Thyroid gland (tissue), 4 donors: ENCODE results near the gene NPFFR1. TPM values are rescaled to one million over a fixed set of nuclear protein-coding genes. Genes with fewer than 3 reads are reported as not detected.

ENCODE experiments used
- DNase-seq, 2 donors: peaks; one replicate each; pipeline ENCODE4 v3.0.0-alpha.2; 2019
- H3K27ac ChIP-seq, 3 donors: fragments of 200-600 bp; sonication (generic); 1 replicate in 2 of 3; 2 replicates in 1 of 3; pipeline ENCODE4 v1.5.1; 2016 to 2019; ENCODE audit warnings: mild to moderate bottlenecking in 1 of 3, moderate library complexity in 1 of 3
- H3K27me3 ChIP-seq: fragments of 200-600 bp; sonication (generic); one replicate; pipeline ENCODE4 v1.5.1; 2019
- H3K36me3 ChIP-seq, 2 donors: fragments of 200-600 bp; sonication (generic); one replicate each; pipeline ENCODE4 v1.5.1; 2016 to 2019
- H3K4me1 ChIP-seq, 2 donors: fragments of 200-600 bp; sonication (generic); one replicate each; pipeline ENCODE4 v1.5.1; 2017 to 2019
- H3K4me3 ChIP-seq, 3 donors: fragments of 200-600 bp; sonication (generic); replicated peaks in 1 of 3; 1 replicate in 2 of 3; 2 replicates in 1 of 3; pipeline ENCODE4 v1.5.1; 2016; ENCODE audit warnings: mild to moderate bottlenecking in 1 of 3
- H3K9me3 ChIP-seq: fragments of 200-600 bp; sonication (generic); one replicate; pipeline ENCODE4 v1.5.1; 2017
- POLR2A ChIP-seq, 2 donors: fragments of 450-650 bp; IDR thresholded peaks; one replicate each; pipeline ENCODE4 v1.6.1; 2017; ENCODE audit warnings: antibody characterized with exemption in 2 of 2, mild to moderate bottlenecking in 2 of 2, moderate library complexity in 1 of 2
- WGBS, 2 donors: methylation state at CpG; one replicate each; pipeline ENCODE4 v1.1.5; 2017; 5-methylcytosine and 5-hydroxymethylcytosine counted together
- intact Hi-C: fragments of 100-400 bp; cut with DNase I; formaldehyde crosslinking; loops from one replicate; pipeline ENCODE4 v1.15.1; 2023
- total RNA-seq, 4 donors: library from RNA; depleted of rRNA; stranded (reverse); fragments of >200 nt; gene quantifications; one replicate each; pipeline ENCODE4 v1.2.3, GENCODE V29; 2016
- TF ChIP-seq, protein P1 (sequence below), 6 experiments: fragments of 200-600 bp in 3 of 6; fragments of 450-650 bp in 3 of 6; sonication (generic) in 3 of 6; IDR thresholded peaks; one replicate each; pipeline ENCODE4 v1.5.1; 2016 to 2019; ENCODE audit warnings: antibody characterized with exemption in 6 of 6, mild to moderate bottlenecking in 2 of 6, inconsistent platforms in 1 of 6, moderate library complexity in 1 of 6

The NPFFR1 gene
- total RNA-seq, 4 donors from 2014 or later, result under 0.01 to 0.13 (median 0.05) TPM; not detected in 1

DNA sequence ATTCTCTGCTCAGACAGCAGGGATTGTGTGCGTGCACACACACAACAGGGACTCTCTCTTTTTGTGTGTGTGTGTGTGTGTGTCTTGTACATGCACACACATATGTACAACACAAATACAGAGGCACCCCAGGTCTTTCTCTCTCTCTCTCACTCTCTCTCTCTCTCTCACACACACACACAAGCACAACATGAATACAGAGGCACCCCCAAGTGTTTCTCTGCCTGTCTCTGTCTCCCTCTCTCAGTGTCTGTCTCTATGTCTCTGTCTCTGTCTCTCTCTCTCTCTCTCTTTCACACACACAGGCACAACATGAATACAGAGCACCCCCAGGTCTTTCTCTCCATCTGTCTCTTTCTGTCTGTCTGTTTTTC lies 746 bp downstream of the NPFFR1 start:
- Histone ChIP-seq H3K9me3 (no peaks in the 10 kb centered on the region), H3K27ac (no peak overlapping the region), H3K36me3 (no peaks in the 10 kb centered on the region), H3K4me1 (peaks cover 0 to 7% of the 10 kb centered on the region in 2 donors), H3K27me3 (peaks cover 30% of the 10 kb centered on the region), H3K4me3 (no peak overlapping the region)
- TF ChIP-seq POLR2A (IDR thresholded peaks at IDR 0.05), result no peak
- TF ChIP-seq, protein P1, sequence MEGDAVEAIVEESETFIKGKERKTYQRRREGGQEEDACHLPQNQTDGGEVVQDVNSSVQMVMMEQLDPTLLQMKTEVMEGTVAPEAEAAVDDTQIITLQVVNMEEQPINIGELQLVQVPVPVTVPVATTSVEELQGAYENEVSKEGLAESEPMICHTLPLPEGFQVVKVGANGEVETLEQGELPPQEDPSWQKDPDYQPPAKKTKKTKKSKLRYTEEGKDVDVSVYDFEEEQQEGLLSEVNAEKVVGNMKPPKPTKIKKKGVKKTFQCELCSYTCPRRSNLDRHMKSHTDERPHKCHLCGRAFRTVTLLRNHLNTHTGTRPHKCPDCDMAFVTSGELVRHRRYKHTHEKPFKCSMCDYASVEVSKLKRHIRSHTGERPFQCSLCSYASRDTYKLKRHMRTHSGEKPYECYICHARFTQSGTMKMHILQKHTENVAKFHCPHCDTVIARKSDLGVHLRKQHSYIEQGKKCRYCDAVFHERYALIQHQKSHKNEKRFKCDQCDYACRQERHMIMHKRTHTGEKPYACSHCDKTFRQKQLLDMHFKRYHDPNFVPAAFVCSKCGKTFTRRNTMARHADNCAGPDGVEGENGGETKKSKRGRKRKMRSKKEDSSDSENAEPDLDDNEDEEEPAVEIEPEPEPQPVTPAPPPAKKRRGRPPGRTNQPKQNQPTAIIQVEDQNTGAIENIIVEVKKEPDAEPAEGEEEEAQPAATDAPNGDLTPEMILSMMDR (IDR thresholded peaks at IDR 0.05), result no peak
- intact Hi-C loops, result no loop called here
- DNase-seq, result no peak
- 57 to 70% methylated on average over 1 of the region's 1 CpG for WGBS, 2 donors

DNA sequence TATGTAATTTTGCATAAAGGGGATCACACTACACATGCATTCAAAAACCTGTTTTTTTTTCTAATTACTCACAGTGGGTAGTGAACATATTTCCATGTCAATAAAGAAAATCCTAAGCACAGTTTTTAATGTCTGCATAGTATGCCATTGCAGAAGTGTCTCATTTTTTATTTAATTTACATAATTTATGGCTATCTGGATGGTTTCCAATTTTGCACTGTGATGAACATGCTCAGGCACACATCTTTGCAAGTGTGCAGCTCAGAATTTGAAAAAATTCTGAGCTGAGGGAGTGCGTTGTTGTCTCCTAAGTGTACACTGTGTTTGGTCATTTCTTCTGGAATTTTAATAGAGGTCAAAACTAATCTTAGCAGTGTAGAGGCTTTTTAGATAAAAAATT lies 2.2 kb downstream of the NPFFR1 start:
- Histone ChIP-seq H3K9me3 (no peaks in the 10 kb centered on the region), H3K27me3 (peaks cover 30% of the 10 kb centered on the region), H3K27ac (no peak overlapping the region), H3K36me3 (no peaks in the 10 kb centered on the region), H3K4me1 (peaks cover 0 to 7% of the 10 kb centered on the region in 2 donors), H3K4me3 (no peak overlapping the region)
- intact Hi-C loops, result no loop called here
- DNase-seq, result no peak
- TF ChIP-seq, protein P1 (IDR thresholded peaks at IDR 0.05), result no peak
- no peak for TF ChIP-seq POLR2A (IDR thresholded peaks at IDR 0.05)
- WGBS, 2 donors, result 81 to 90% methylated on average over 1 of the region's 1 CpG

DNA sequence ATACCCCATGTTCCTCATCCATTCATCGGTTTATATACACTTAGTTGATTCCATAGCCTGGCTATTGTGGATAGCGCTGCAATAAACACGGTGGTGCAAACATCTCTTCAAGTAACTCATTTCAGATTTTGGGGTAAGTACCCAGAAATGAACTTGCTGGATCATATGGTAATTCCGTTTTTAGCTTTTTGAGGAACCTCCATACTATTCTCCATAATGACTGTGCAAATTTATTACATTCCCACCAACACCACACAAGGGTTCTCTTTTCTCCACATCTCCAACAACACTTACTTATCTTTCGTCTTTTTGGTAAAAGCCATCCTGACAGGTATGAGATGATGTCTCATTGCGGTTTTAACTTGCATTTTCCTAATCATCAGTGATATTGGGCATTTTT lies 3.7 kb downstream of the NPFFR1 start:
- H3K9me3 ChIP-seq, result no peaks in the 10 kb centered on the region
- no peak overlapping the region for H3K27ac ChIP-seq
- H3K27me3 ChIP-seq, result peaks cover 22% of the 10 kb centered on the region
- H3K4me1 ChIP-seq, result peaks cover 0 to 7% of the 10 kb centered on the region in 2 donors
- intact Hi-C loops, result no loop called here
- 88 to 93% methylated on average over 6 of the region's 6 CpGs for WGBS, 2 donors
- H3K4me3 ChIP-seq, result no peak overlapping the region
- no peak for TF ChIP-seq POLR2A (IDR thresholded peaks at IDR 0.05)
- TF ChIP-seq, protein P1 (IDR thresholded peaks at IDR 0.05), result no peak
- no peak for DNase-seq
- no peaks in the 10 kb centered on the region for H3K36me3 ChIP-seq

- H3K27ac ChIP-seq, result no peak overlapping the region
- no peaks in the 10 kb centered on the region for H3K36me3 ChIP-seq
- no peaks in the 10 kb centered on the region for H3K27me3 ChIP-seq
- H3K4me1 ChIP-seq, result no peaks in the 10 kb centered on the region
- intact Hi-C loops, result no loop called here
- 79 to 100% methylated on average over 1 to 3 of the region's 3 CpGs for whole genome bisulfite sequencing, 2 donors
- H3K4me3 ChIP-seq, result no peak overlapping the region
- H3K9me3 ChIP-seq, result no peaks in the 10 kb centered on the region
- TF ChIP-seq, protein P1 (IDR thresholded peaks at IDR 0.05), result no peak
- no peak for TF ChIP-seq POLR2A (IDR thresholded peaks at IDR 0.05)
- no peak for DNase-seq
Observed at GRCh38 chr10:70277396-70278030, 6.3 kb downstream of the NPFFR1 start.

DNA sequence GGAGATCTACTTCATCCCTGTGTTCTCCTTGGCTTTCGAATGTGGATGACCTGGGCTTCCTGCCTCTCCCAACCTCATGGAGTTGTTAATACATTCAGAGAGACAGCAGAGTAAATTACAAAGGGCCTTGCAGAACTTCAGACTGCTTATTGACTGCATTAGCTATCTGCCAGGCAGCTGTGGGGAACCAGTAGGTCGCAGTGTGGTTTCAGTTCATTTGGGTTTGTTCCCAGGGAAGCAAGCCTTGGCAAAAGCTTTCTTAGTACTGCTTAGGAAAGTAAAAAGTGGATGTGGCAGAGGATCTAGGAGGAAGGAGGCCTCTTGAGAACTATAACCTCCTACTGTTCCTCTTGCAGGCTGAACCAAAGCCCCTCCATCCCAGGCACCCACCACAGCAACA lies 9.2 kb downstream of the NPFFR1 start:
- DNase-seq, result no peak
- WGBS, 2 donors, result 70 to 82% methylated on average over 2 of the region's 2 CpGs

More for the DNA sequence above, 9.2 kb downstream of the NPFFR1 start:
- no peaks in the 10 kb centered on the region for H3K27me3 ChIP-seq
- H3K4me3 ChIP-seq, result no peak overlapping the region
- intact Hi-C loops, result no loop called here
- TF ChIP-seq POLR2A (IDR thresholded peaks at IDR 0.05), result no peak
- TF ChIP-seq, protein P1 (IDR thresholded peaks at IDR 0.05), result no peak
- no peaks in the 10 kb centered on the region for H3K36me3 ChIP-seq
- no peaks in the 10 kb centered on the region for H3K9me3 ChIP-seq
- H3K4me1 ChIP-seq, result no peaks in the 10 kb centered on the region
- no peak overlapping the region for H3K27ac ChIP-seq
